Neural cell (in vitro differentiated cells): ENCODE results near the gene UBR2. TPM values are rescaled to one million over a fixed set of nuclear protein-coding genes. Genes with fewer than 3 reads are reported as not detected.
A peak's percentile ranks its signal among the peaks of the same experiment; 100 is the strongest.

Source experiments
- H2AFZ ChIP-seq: fragments of 200-600, 300-800 bp; sonication (generic), shearing (Covaris generic); 2 replicates; pipeline ENCODE4 v1.6.0; 2014; ENCODE audit warnings: low read depth, mild to moderate bottlenecking, antibody characterized with exemption, low read length, moderate library complexity
- H3F3A ChIP-seq: fragments of 200-600 bp; shearing (Covaris generic); 2 replicates; pipeline ENCODE4 v1.6.1; 2016; ENCODE audit warnings: mild to moderate bottlenecking, moderate library complexity, mixed read lengths, antibody characterized with exemption, low read length; ENCODE audit not compliant: insufficient read depth, poor library complexity, severe bottlenecking
- H3K27ac ChIP-seq: fragments of 200-600, 300-800 bp; sonication (generic), shearing (Covaris generic); 2 replicates; pipeline ENCODE4 v1.5.1; 2014; ENCODE audit warnings: mild to moderate bottlenecking, low read length, moderate library complexity
- H3K27me3 ChIP-seq: fragments of 300-800, 200-600 bp; sonication (generic), shearing (Covaris generic); 2 replicates; pipeline ENCODE4 v1.6.0; 2014; ENCODE audit warnings: mild to moderate bottlenecking, low read depth, low read length, moderate library complexity; ENCODE audit not compliant: insufficient read depth
- H3K36me3 ChIP-seq: fragments of 300-800, 200-600 bp; sonication (generic), shearing (Covaris generic); 2 replicates; pipeline ENCODE4 v1.5.1; 2014; ENCODE audit warnings: mild to moderate bottlenecking, antibody characterized with exemption, low read length, moderate library complexity; ENCODE audit not compliant: insufficient read depth
- H3K4me2 ChIP-seq: fragments of 300-800, 200-600 bp; sonication (generic), shearing (Covaris generic); 2 replicates; pipeline ENCODE4 v1.6.0; 2014; ENCODE audit warnings: mild to moderate bottlenecking, low read length
- H3K4me3 ChIP-seq: fragments of 300-800, 200-600 bp; sonication (generic), shearing (Covaris generic); 2 replicates; pipeline ENCODE4 v1.5.1; 2014; ENCODE audit warnings: mild to moderate bottlenecking, low read length, moderate library complexity
- H3K79me2 ChIP-seq: fragments of 200-600 bp; shearing (Covaris generic); replicated peaks from 2 replicates; pipeline ENCODE4 v1.6.0; 2014; ENCODE audit warnings: mild to moderate bottlenecking, low read length, moderate library complexity; ENCODE audit not compliant: insufficient read depth
- H3K9ac ChIP-seq: fragments of 300-800, 200-600 bp; sonication (generic), shearing (Covaris generic); 2 replicates; pipeline ENCODE4 v1.6.1; 2016; ENCODE audit warnings: mild to moderate bottlenecking, low read length, mixed read lengths
- H3K9me2 ChIP-seq: fragments of 200-600 bp; shearing (Covaris generic); 2 replicates; pipeline ENCODE4 v1.6.1; 2016; ENCODE audit warnings: mild to moderate bottlenecking, low read length, mixed read lengths; ENCODE audit not compliant: insufficient read depth
- H3K9me3 ChIP-seq: fragments of 200-600, 300-800 bp; sonication (generic), shearing (Covaris generic); 2 replicates; pipeline ENCODE4 v1.6.1; 2016; ENCODE audit warnings: mild to moderate bottlenecking, mixed run types, low read length, moderate library complexity, mixed read lengths
- H4K20me1 ChIP-seq: fragments of 200-600 bp; shearing (Covaris generic); 2 replicates; pipeline ENCODE4 v1.6.1; 2016; ENCODE audit warnings: mild to moderate bottlenecking, mixed run types; ENCODE audit not compliant: insufficient read depth
- CTCF ChIP-seq: fragments of 450-650 bp; IDR thresholded peaks from 2 replicates; pipeline ENCODE4 v1.5.1; 2014; ENCODE audit warnings: antibody characterized with exemption, mild to moderate bottlenecking, moderate library complexity; ENCODE audit not compliant: poor library complexity, severe bottlenecking
- EP300 ChIP-seq: fragments of 450-650 bp; conservative IDR thresholded peaks from 2 replicates; pipeline ENCODE4 v1.6.1; 2014; ENCODE audit warnings: antibody characterized with exemption, mild to moderate bottlenecking, moderate library complexity; ENCODE audit not compliant: poor library complexity, severe bottlenecking
- EZH2 ChIP-seq: fragments of 200-600, 300-800 bp; shearing (Covaris generic), sonication (generic); IDR thresholded peaks from 2 replicates; pipeline ENCODE4 v1.6.1; 2014; ENCODE audit warnings: antibody characterized with exemption, low read length, borderline replicate concordance, mild to moderate bottlenecking; ENCODE audit not compliant: insufficient read depth, poor library complexity, severe bottlenecking
- MXI1 ChIP-seq: fragments of 450-650 bp; conservative IDR thresholded peaks from 2 replicates; pipeline ENCODE4 v1.6.1; 2014; ENCODE audit warnings: antibody characterized with exemption, mild to moderate bottlenecking; ENCODE audit not compliant: poor library complexity, severe bottlenecking
- POLR2AphosphoS5 ChIP-seq: IDR thresholded peaks from 2 replicates; pipeline ENCODE4 v1.6.1; 2012
- RAD21 ChIP-seq: fragments of 450-650 bp; conservative IDR thresholded peaks from 2 replicates; pipeline ENCODE4 v1.6.1; 2014; ENCODE audit warnings: antibody characterized with exemption, mild to moderate bottlenecking, moderate library complexity
- SMC3 ChIP-seq: fragments of 450-650 bp; conservative IDR thresholded peaks from 2 replicates; pipeline ENCODE4 v1.6.1; 2014; ENCODE audit warnings: antibody characterized with exemption, mild to moderate bottlenecking, moderate library complexity; ENCODE audit not compliant: poor library complexity
- TAF1 ChIP-seq: IDR thresholded peaks from 2 replicates; pipeline ENCODE4 v1.6.1; 2012; ENCODE audit warnings: low read depth
- polyA plus RNA-seq: library from polyadenylated mRNA; depleted of rRNA; stranded (reverse); fragments of >200 nt; gene quantifications from 2 replicates; pipeline ENCODE4 v1.2.3, GENCODE V29; 2014
- TF ChIP-seq, protein P1 (sequence below): IDR thresholded peaks from 2 replicates; pipeline ENCODE4 v1.6.1; 2012; ENCODE audit warnings: borderline replicate concordance

The UBR2 gene
- polyA plus RNA-seq, 1 donor from 2014 or later: 24.4 TPM

GRCh38 chr6:42710316-42710715 lies 146.5 kb downstream of the UBR2 start:
- H3K9me2 ChIP-seq: no peaks in the 10 kb centered on the region
- no peaks in the 10 kb centered on the region for H3F3A ChIP-seq
- H3K9ac ChIP-seq: no peak overlapping the region
- H3K27me3 ChIP-seq: no peaks in the 10 kb centered on the region
- TF ChIP-seq POLR2AphosphoS5: peak; percentile 14
- TF ChIP-seq MXI1: no peak
- no peak overlapping the region for H3K4me3 ChIP-seq
- H3K36me3 ChIP-seq: no peaks in the 10 kb centered on the region
- peak overlapping the region; percentile 31 for H3K27ac ChIP-seq
- H2AFZ ChIP-seq: no peak overlapping the region
- H3K9me3 ChIP-seq: no peaks in the 10 kb centered on the region
- no peak overlapping the region for H3K4me2 ChIP-seq
- no peaks in the 10 kb centered on the region for H4K20me1 ChIP-seq
- no peaks in the 10 kb centered on the region for H3K79me2 ChIP-seq

DNA sequence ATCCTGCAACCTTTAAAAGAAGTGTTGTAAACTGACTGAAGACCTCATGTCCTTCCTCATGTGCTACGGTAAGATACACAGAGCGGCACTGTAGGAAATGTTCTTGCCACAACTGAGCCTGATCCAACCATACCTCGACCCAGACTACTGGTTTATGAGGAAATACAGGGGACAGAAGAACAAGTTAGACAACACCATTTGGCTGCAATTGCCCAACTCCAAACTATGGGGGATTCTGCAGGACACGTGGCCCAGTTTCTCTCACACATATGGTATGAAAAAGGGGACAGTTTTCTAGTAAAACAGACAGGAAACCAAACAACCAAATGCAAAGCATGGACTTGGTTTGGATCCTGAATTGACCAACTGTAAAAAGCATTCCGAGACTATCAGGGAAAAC lies 148.1 kb downstream of the UBR2 start:
- Histone ChIP-seq H3K4me2 (no peak overlapping the region), H3K9me2 (no peaks in the 10 kb centered on the region), H3K9ac (no peak overlapping the region), H3K4me3 (no peak overlapping the region), H2AFZ (no peak overlapping the region), H3F3A (no peaks in the 10 kb centered on the region), H3K79me2 (no peaks in the 10 kb centered on the region), H3K9me3 (no peaks in the 10 kb centered on the region), H3K27me3 (no peaks in the 10 kb centered on the region), H3K27ac (no peak overlapping the region), H4K20me1 (no peaks in the 10 kb centered on the region), H3K36me3 (no peaks in the 10 kb centered on the region)
- no peak for TF ChIP-seq MXI1
- no peak for TF ChIP-seq RAD21
- TF ChIP-seq SMC3: no peak
- no peak for TF ChIP-seq EP300
- no peak for TF ChIP-seq POLR2AphosphoS5
- TF ChIP-seq CTCF: no peak
- no peak for TF ChIP-seq EZH2

- no peaks in the 10 kb centered on the region for H4K20me1 ChIP-seq
- H2AFZ ChIP-seq: no peak overlapping the region
- H3F3A ChIP-seq: no peaks in the 10 kb centered on the region
- H3K9ac ChIP-seq: no peak overlapping the region
- no peaks in the 10 kb centered on the region for H3K27me3 ChIP-seq
- H3K4me2 ChIP-seq: no peak overlapping the region
- H3K36me3 ChIP-seq: no peaks in the 10 kb centered on the region
- H3K9me2 ChIP-seq: no peaks in the 10 kb centered on the region
- H3K4me3 ChIP-seq: no peak overlapping the region
- no peaks in the 10 kb centered on the region for H3K79me2 ChIP-seq
- H3K9me3 ChIP-seq: no peaks in the 10 kb centered on the region
- no peak overlapping the region for H3K27ac ChIP-seq
- TF ChIP-seq EP300 (no peak), TAF1 (no peak), POLR2AphosphoS5 (no peak), MXI1 (no peak), EZH2 (no peak), SMC3 (no peak), RAD21 (no peak), CTCF (no peak)
- TF ChIP-seq, protein P1, sequence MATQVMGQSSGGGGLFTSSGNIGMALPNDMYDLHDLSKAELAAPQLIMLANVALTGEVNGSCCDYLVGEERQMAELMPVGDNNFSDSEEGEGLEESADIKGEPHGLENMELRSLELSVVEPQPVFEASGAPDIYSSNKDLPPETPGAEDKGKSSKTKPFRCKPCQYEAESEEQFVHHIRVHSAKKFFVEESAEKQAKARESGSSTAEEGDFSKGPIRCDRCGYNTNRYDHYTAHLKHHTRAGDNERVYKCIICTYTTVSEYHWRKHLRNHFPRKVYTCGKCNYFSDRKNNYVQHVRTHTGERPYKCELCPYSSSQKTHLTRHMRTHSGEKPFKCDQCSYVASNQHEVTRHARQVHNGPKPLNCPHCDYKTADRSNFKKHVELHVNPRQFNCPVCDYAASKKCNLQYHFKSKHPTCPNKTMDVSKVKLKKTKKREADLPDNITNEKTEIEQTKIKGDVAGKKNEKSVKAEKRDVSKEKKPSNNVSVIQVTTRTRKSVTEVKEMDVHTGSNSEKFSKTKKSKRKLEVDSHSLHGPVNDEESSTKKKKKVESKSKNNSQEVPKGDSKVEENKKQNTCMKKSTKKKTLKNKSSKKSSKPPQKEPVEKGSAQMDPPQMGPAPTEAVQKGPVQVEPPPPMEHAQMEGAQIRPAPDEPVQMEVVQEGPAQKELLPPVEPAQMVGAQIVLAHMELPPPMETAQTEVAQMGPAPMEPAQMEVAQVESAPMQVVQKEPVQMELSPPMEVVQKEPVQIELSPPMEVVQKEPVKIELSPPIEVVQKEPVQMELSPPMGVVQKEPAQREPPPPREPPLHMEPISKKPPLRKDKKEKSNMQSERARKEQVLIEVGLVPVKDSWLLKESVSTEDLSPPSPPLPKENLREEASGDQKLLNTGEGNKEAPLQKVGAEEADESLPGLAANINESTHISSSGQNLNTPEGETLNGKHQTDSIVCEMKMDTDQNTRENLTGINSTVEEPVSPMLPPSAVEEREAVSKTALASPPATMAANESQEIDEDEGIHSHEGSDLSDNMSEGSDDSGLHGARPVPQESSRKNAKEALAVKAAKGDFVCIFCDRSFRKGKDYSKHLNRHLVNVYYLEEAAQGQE: no peak
Observed at GRCh38 chr6:42714098-42714761, 150.4 kb downstream of the UBR2 start.
